Vagina (tissue), 2 donors: ENCODE results near the gene PDIA5. TPM values are rescaled to one million over a fixed set of nuclear protein-coding genes. Genes with fewer than 3 reads are reported as not detected.

Experiments used
- DNase-seq, 2 donors: peaks; one replicate each; pipeline ENCODE4 v3.0.0-alpha.2; 2017; ENCODE audit errors: extremely low spot score in 2 of 2
- H3K27ac ChIP-seq: fragments of 200-600 bp; sonication (generic); one replicate; pipeline ENCODE4 v1.5.1; 2019
- H3K27me3 ChIP-seq: fragments of 200-600 bp; sonication (generic); one replicate; pipeline ENCODE4 v1.5.1; 2019
- H3K36me3 ChIP-seq, 2 donors: fragments of 200-600 bp; sonication (generic); one replicate each; pipeline ENCODE4 v1.5.1; 2017 to 2019
- H3K4me1 ChIP-seq: fragments of 200-600 bp; sonication (generic); one replicate; pipeline ENCODE4 v1.5.1; 2019
- H3K4me3 ChIP-seq, 2 donors: fragments of 200-600 bp; sonication (generic); 1 replicate in 1 of 2; 2 replicates in 1 of 2; pipeline ENCODE4 v1.5.1; 2016 to 2019
- H3K9me3 ChIP-seq: fragments of 200-600 bp; sonication (generic); one replicate; pipeline ENCODE4 v1.5.1; 2019
- CTCF ChIP-seq, 3 experiments: fragments of 450-650 bp in 2 of 3; fragments of 200-600 bp in 1 of 3; sonication (generic) in 1 of 3; IDR thresholded peaks; one replicate each; pipeline ENCODE4 v1.5.1; 2017 to 2019; ENCODE audit warnings: antibody characterized with exemption in 3 of 3, mild to moderate bottlenecking in 2 of 3, moderate library complexity in 2 of 3
- POLR2A ChIP-seq, 2 donors: fragments of 450-650 bp; IDR thresholded peaks; one replicate each; pipeline ENCODE4 v1.6.1; 2017; ENCODE audit warnings: antibody characterized with exemption in 2 of 2, mild to moderate bottlenecking in 2 of 2, moderate library complexity in 2 of 2
- POLR2AphosphoS5 ChIP-seq, 2 donors: sonication (generic); formaldehyde crosslinking; IDR thresholded peaks; one replicate each; pipeline ENCODE4 v1.9.0; 2017; ENCODE audit warnings: antibody characterized with exemption in 2 of 2, mild to moderate bottlenecking in 2 of 2, low read depth in 1 of 2; ENCODE audit not compliant: insufficient read depth in 1 of 2
- intact Hi-C: fragments of 100-400 bp; cut with DNase I; formaldehyde crosslinking; loops from one replicate; pipeline ENCODE4 v1.15.1; 2023
- total RNA-seq: library from RNA; depleted of rRNA; stranded (reverse); fragments of >200 nt; gene quantifications from one replicate; pipeline ENCODE4 v1.2.3, GENCODE V29; 2016

PDIA5 gene
- total RNA-seq, 1 donor from 2014 or later: 18.9 TPM

- Histone ChIP-seq H3K4me3 (no peak overlapping the region), H3K9me3 (no peaks in the 10 kb centered on the region), H3K27me3 (no peaks in the 10 kb centered on the region), H3K36me3 (no peaks in the 10 kb centered on the region), H3K4me1 (no peaks in the 10 kb centered on the region), H3K27ac (no peak overlapping the region)
- intact Hi-C loops: no loop called here
- DNase-seq: no peak
- no peak for TF ChIP-seq POLR2AphosphoS5 (IDR thresholded peaks at IDR 0.05; ENCODE audit: insufficient read depth in 1 of 2, low read depth in 1 of 2)
- no peak for TF ChIP-seq CTCF (IDR thresholded peaks at IDR 0.05)
- TF ChIP-seq POLR2A (IDR thresholded peaks at IDR 0.05): no peak
These were observed 28.1 kb upstream of the PDIA5 start for GRCh38 chr3:123038751-123039150.

- no peaks in the 10 kb centered on the region for H3K9me3 ChIP-seq
- no peaks in the 10 kb centered on the region for H3K4me1 ChIP-seq
- H3K4me3 ChIP-seq: no peak overlapping the region
- H3K27ac ChIP-seq: no peak overlapping the region
- TF ChIP-seq POLR2AphosphoS5 (IDR thresholded peaks at IDR 0.05; ENCODE audit: insufficient read depth in 1 of 2, low read depth in 1 of 2) (no peak), POLR2A (IDR thresholded peaks at IDR 0.05) (no peak), CTCF (IDR thresholded peaks at IDR 0.05) (no peak)
- intact Hi-C loops: no loop called here
- H3K36me3 ChIP-seq: no peaks in the 10 kb centered on the region
- DNase-seq: no peak
- H3K27me3 ChIP-seq: no peaks in the 10 kb centered on the region
These were observed 27.6 kb upstream of the PDIA5 start for GRCh38 chr3:123039178-123039577.

- intact Hi-C loops: loop anchor here (5.0 kb wide), 1 partner anchor 1650 kb away; no protein-coding TSS in a partner anchor
- no peak for DNase-seq
- no peak overlapping the region for H3K4me3 ChIP-seq
- no peak overlapping the region for H3K27ac ChIP-seq
- no peak for TF ChIP-seq CTCF (IDR thresholded peaks at IDR 0.05)
- no peak for TF ChIP-seq POLR2A (IDR thresholded peaks at IDR 0.05)
- TF ChIP-seq POLR2AphosphoS5 (IDR thresholded peaks at IDR 0.05; ENCODE audit: insufficient read depth in 1 of 2, low read depth in 1 of 2): no peak
- H3K4me1 ChIP-seq: no peaks in the 10 kb centered on the region
- no peaks in the 10 kb centered on the region for H3K36me3 ChIP-seq
- no peaks in the 10 kb centered on the region for H3K9me3 ChIP-seq
- no peaks in the 10 kb centered on the region for H3K27me3 ChIP-seq
These were observed 24.4 kb upstream of the PDIA5 start for GRCh38 chr3:123042413-123042812.

- no peak for DNase-seq
- Histone ChIP-seq H3K36me3 (no peaks in the 10 kb centered on the region), H3K4me1 (no peaks in the 10 kb centered on the region), H3K4me3 (no peak overlapping the region), H3K27ac (no peak overlapping the region), H3K9me3 (no peaks in the 10 kb centered on the region), H3K27me3 (no peaks in the 10 kb centered on the region)
- intact Hi-C loops: loop anchor here (5.0 kb wide), 1 partner anchor 1653 kb away; no protein-coding TSS in a partner anchor
- no peak for TF ChIP-seq CTCF (IDR thresholded peaks at IDR 0.05)
- no peak for TF ChIP-seq POLR2AphosphoS5 (IDR thresholded peaks at IDR 0.05; ENCODE audit: insufficient read depth in 1 of 2, low read depth in 1 of 2)
- TF ChIP-seq POLR2A (IDR thresholded peaks at IDR 0.05): no peak
These were observed 21.7 kb upstream of the PDIA5 start for GRCh38 chr3:123044981-123045763.
